SK-N-SH (cell line): Measurements from ENCODE around the gene EDRF1. TPM values are rescaled to one million over a fixed set of nuclear protein-coding genes. Genes with fewer than 3 reads are reported as not detected.

ENCODE experiments used
- CTCF ChIA-PET: fragments of 300-600, 350-600 bp; formaldehyde crosslinking; extraction: SDS; loops from one replicate; lab custom pipeline; 2021; lab: Yijun Ruan, JAX
- POLR2A ChIA-PET: fragments of 350-600 bp; sonication (Branson Sonifier 250); formaldehyde crosslinking; extraction: SDS; loops from one replicate; lab custom pipeline; 2020; ENCODE audit warnings: antibody characterized with exemption, inconsistent platforms; lab: Yijun Ruan, JAX
- DNase-seq: peaks from one replicate; pipeline ENCODE4 v3.0.0; 2012
- H2AFZ ChIP-seq: fragments of 200-600 bp; sonication (generic); 2 replicates; pipeline ENCODE4 v1.8.1; 2016; ENCODE audit warnings: antibody characterized with exemption, mild to moderate bottlenecking, low read depth
- H3F3A ChIP-seq: fragments of 200-600 bp; sonication (generic); replicated peaks from 2 replicates; pipeline ENCODE3; 2016; ENCODE audit warnings: antibody characterized with exemption, mild to moderate bottlenecking; ENCODE audit not compliant: insufficient read depth
- H3K27ac ChIP-seq, 2 experiments: fragments of 200-500 bp in 1 of 2; fragments of 200-600 bp in 1 of 2; sonication (Bioruptor generic) in 1 of 2; sonication (generic), shearing (Covaris generic) in 1 of 2; 2 replicates each; pipeline versions ENCODE4 v1.5.1 to v1.6.1; 2014 to 2016; ENCODE audit warnings: low read depth in 2 of 2, inconsistent platforms in 1 of 2, low read length in 1 of 2, mild to moderate bottlenecking in 1 of 2, mixed read lengths in 1 of 2
- H3K27me3 ChIP-seq: fragments of 200-600 bp; sonication (generic), shearing (Covaris generic); 2 replicates; pipeline ENCODE4 v1.6.1; 2016; ENCODE audit warnings: mixed run types; ENCODE audit not compliant: insufficient read depth
- H3K36me3 ChIP-seq, 2 experiments: fragments of 200-500 bp in 1 of 2; fragments of 200-600 bp in 1 of 2; sonication (Bioruptor generic) in 1 of 2; sonication (generic) in 1 of 2; replicated peaks in 1 of 2; 2 replicates each; pipeline versions ENCODE3 to v1.5.1; 2014 to 2016; ENCODE audit warnings: low read length in 1 of 2, mild to moderate bottlenecking in 1 of 2; ENCODE audit not compliant: insufficient read depth in 2 of 2, control insufficient read depth in 1 of 2
- H3K4me1 ChIP-seq, 2 experiments: fragments of 200-500 bp in 1 of 2; fragments of 200-600 bp in 1 of 2; sonication (Bioruptor generic) in 1 of 2; sonication (generic), shearing (Covaris generic) in 1 of 2; 2 replicates each; pipeline versions ENCODE4 v1.5.1 to v1.6.1; 2014 to 2016; ENCODE audit warnings: low read depth in 1 of 2, low read length in 1 of 2, mixed run types in 1 of 2; ENCODE audit not compliant: insufficient read depth in 2 of 2, control insufficient read depth in 1 of 2
- H3K4me2 ChIP-seq: fragments of 200-600 bp; sonication (generic), shearing (Covaris generic); 2 replicates; pipeline ENCODE4 v1.6.1; 2017; ENCODE audit warnings: mixed run types
- H3K4me3 ChIP-seq, 2 experiments: fragments of 200-500 bp in 1 of 2; fragments of 200-600 bp in 1 of 2; sonication (Bioruptor generic) in 1 of 2; sonication (generic), shearing (Covaris generic) in 1 of 2; 2 replicates each; pipeline versions ENCODE4 v1.5.1 to v1.8.1; 2014 to 2016; ENCODE audit warnings: low read depth in 2 of 2, inconsistent platforms in 1 of 2, low read length in 1 of 2, mild to moderate bottlenecking in 1 of 2, mixed read lengths in 1 of 2, moderate library complexity in 1 of 2
- H3K79me2 ChIP-seq: fragments of 200-600 bp; sonication (generic); 2 replicates; pipeline ENCODE4 v1.8.1; 2017; ENCODE audit warnings: mild to moderate bottlenecking; ENCODE audit not compliant: insufficient read depth
- H3K9ac ChIP-seq: fragments of 200-600 bp; sonication (generic); 2 replicates; pipeline ENCODE4 v1.6.1; 2017; ENCODE audit warnings: mixed run types
- H3K9me2 ChIP-seq: fragments of 200-600 bp; sonication (generic); 2 replicates; pipeline ENCODE4 v1.6.1; 2017; ENCODE audit warnings: mixed run types
- H3K9me3 ChIP-seq: fragments of 200-600 bp; sonication (generic); 2 replicates; pipeline ENCODE4 v1.6.1; 2017; ENCODE audit warnings: mixed run types, mild to moderate bottlenecking, moderate library complexity
- H4K20me1 ChIP-seq: fragments of 200-600 bp; sonication (generic); 2 replicates; pipeline ENCODE4 v1.6.1; 2017; ENCODE audit warnings: mild to moderate bottlenecking, mixed run types; ENCODE audit not compliant: insufficient read depth
- CHD2 ChIP-seq: fragments of 150-350 bp; IDR thresholded peaks from 2 replicates; pipeline ENCODE4 v1.6.1; 2018; ENCODE audit warnings: low read length; ENCODE audit not compliant: partially characterized antibody
- ELF1 ChIP-seq: IDR thresholded peaks from 2 replicates; pipeline ENCODE4 v1.4.0; 2012
- EP300 ChIP-seq, 2 experiments: IDR thresholded peaks; 2 replicates each; pipeline versions ENCODE4 v1.4.0 to v1.6.1; 2012; ENCODE audit warnings: borderline replicate concordance in 1 of 2, low read depth in 1 of 2, low read length in 1 of 2
- GABPA ChIP-seq: IDR thresholded peaks from 2 replicates; pipeline ENCODE4 v1.4.0; 2012; ENCODE audit warnings: low read depth, mild to moderate bottlenecking
- MXI1 ChIP-seq: IDR thresholded peaks from 2 replicates; pipeline ENCODE4 v1.6.1; 2012; ENCODE audit warnings: mild to moderate bottlenecking, low read depth, low read length, improper control_type of control experiment
- NFIC ChIP-seq: IDR thresholded peaks from 2 replicates; pipeline ENCODE4 v1.4.0; 2012; ENCODE audit warnings: borderline replicate concordance
- RCOR1 ChIP-seq: fragments of 150-350 bp; IDR thresholded peaks from 2 replicates; pipeline ENCODE4 v1.6.1; 2017; ENCODE audit warnings: antibody characterized with exemption, low read length
- RXRA ChIP-seq: IDR thresholded peaks from 2 replicates; pipeline ENCODE4 v1.4.0; 2012; ENCODE audit warnings: low read depth, mild to moderate bottlenecking, borderline replicate concordance
- SMC3 ChIP-seq: IDR thresholded peaks from 2 replicates; pipeline ENCODE4 v1.6.1; 2012; ENCODE audit warnings: low read depth, low read length, improper control_type of control experiment
- TCF12 ChIP-seq: IDR thresholded peaks from 2 replicates; pipeline ENCODE4 v1.4.0; 2012
- WGBS: methylation state at CpG from one replicate; pipeline ENCODE4 v1.1.6; 2017; ENCODE audit warnings: low lambda C conversion rate; 5-methylcytosine and 5-hydroxymethylcytosine counted together
- polyA plus RNA-seq, 3 experiments: library from polyadenylated mRNA; depleted of rRNA; stranded (reverse); fragments of >200 nt; gene quantifications; 2 replicates each; pipeline ENCODE4 v1.2.3, GENCODE V29; 2012
- TF ChIP-seq, protein P1 (sequence below): IDR thresholded peaks from 2 replicates; pipeline ENCODE4 v1.4.0; 2012; ENCODE audit warnings: low read depth, borderline replicate concordance
- TF ChIP-seq, protein P2 (sequence below): IDR thresholded peaks from 2 replicates; pipeline ENCODE4; 2012
- TF ChIP-seq, protein P3 (sequence below): IDR thresholded peaks from 2 replicates; pipeline ENCODE4 v1.4.0; 2012; ENCODE audit warnings: low read depth

EDRF1 gene
- polyA plus RNA-seq, 1 of the 3 experiments (the other 2 are of a cell fraction), result 19.2 TPM

DNA sequence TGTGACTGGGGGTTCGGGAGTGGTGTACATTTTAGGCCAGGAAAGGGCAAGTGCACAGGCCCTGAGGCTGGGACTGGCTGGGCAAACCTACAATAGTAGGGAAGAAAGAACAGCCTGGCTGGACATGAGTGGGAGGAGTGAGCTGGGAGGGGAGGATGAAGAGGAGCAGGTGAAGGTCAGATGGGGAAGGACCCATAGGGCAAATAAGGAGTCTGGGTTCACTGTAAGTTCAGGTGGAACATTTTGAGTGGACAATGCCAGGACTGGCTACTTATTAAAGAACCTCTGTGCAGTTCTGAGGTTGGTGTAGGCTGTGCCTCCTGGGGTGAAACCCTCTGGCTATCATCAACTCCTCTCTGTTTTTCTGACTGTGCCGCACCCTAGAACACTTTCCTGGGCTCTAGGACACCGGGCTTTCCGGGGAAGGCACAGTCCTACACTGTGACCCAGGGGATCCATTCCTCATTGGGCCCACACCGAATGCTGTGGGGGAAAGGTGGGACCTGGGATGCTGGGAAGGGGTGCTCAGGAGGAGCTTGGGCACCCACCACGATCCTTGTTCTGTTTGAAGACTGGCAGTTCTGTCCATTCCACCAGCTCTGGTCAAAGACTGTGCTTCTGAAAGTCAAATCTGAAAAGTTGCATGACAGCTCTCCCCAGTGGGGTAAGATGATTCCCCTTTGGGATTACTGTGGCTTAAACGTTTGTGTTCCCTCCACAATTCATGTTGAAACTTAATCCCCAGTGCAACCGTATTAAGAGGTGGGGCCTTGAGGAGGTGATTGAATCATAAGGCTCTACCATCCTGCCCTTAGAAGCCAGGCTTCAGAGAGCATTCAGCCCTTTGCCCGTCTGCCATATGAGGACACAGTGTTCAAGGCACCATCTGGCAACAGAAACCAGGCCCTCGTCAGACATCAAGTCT is 60.2 kb downstream of the EDRF1 start (continued):
- TF ChIP-seq, protein P1, sequence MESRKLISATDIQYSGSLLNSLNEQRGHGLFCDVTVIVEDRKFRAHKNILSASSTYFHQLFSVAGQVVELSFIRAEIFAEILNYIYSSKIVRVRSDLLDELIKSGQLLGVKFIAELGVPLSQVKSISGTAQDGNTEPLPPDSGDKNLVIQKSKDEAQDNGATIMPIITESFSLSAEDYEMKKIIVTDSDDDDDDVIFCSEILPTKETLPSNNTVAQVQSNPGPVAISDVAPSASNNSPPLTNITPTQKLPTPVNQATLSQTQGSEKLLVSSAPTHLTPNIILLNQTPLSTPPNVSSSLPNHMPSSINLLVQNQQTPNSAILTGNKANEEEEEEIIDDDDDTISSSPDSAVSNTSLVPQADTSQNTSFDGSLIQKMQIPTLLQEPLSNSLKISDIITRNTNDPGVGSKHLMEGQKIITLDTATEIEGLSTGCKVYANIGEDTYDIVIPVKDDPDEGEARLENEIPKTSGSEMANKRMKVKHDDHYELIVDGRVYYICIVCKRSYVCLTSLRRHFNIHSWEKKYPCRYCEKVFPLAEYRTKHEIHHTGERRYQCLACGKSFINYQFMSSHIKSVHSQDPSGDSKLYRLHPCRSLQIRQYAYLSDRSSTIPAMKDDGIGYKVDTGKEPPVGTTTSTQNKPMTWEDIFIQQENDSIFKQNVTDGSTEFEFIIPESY, result no peak
- no peak for TF ChIP-seq CHD2

GRCh38 chr10:125781374-125781773 is 61.9 kb downstream of the EDRF1 start:
- no peaks in the 10 kb centered on the region for H4K20me1 ChIP-seq
- H3K4me3 ChIP-seq, result no peak overlapping the region
- no peaks in the 10 kb centered on the region for H3K4me1 ChIP-seq
- H2AFZ ChIP-seq, result no peak overlapping the region
- no peaks in the 10 kb centered on the region for H3K9me3 ChIP-seq
- H3K79me2 ChIP-seq, result no peaks in the 10 kb centered on the region
- CTCF ChIA-PET, result interaction anchor here (1.4 kb wide), 1 partner anchor 11 kb away, joined by 5 read pairs; no protein-coding TSS in a partner anchor
- no peak overlapping the region for H3K27ac ChIP-seq
- H3K4me2 ChIP-seq, result no peak overlapping the region
- no peak overlapping the region for H3K9ac ChIP-seq
- no peak for DNase-seq
- no peaks in the 10 kb centered on the region for H3K27me3 ChIP-seq
- POLR2A ChIA-PET, result no interaction called here
- WGBS, result 82% methylated on average over 8 of the region's 8 CpGs
- H3K36me3 ChIP-seq, result no peaks in the 10 kb centered on the region
- H3K9me2 ChIP-seq, result no peaks in the 10 kb centered on the region
- TF ChIP-seq, protein P2, sequence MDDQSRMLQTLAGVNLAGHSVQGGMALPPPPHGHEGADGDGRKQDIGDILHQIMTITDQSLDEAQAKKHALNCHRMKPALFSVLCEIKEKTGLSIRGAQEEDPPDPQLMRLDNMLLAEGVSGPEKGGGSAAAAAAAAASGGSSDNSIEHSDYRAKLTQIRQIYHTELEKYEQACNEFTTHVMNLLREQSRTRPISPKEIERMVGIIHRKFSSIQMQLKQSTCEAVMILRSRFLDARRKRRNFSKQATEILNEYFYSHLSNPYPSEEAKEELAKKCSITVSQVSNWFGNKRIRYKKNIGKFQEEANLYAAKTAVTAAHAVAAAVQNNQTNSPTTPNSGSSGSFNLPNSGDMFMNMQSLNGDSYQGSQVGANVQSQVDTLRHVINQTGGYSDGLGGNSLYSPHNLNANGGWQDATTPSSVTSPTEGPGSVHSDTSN, result no peak
- TF ChIP-seq ELF1 (no peak), EP300 (IDR thresholded peaks at IDR 0.05; ENCODE audit: borderline replicate concordance in 1 of 2, low read depth in 1 of 2, low read length in 1 of 2) (no peak), MXI1 (no peak), RXRA (no peak), NFIC (no peak), GABPA (no peak), RCOR1 (no peak), TCF12 (no peak), SMC3 (no peak)
- TF ChIP-seq, protein P1, result no peak
- TF ChIP-seq, protein P3, sequence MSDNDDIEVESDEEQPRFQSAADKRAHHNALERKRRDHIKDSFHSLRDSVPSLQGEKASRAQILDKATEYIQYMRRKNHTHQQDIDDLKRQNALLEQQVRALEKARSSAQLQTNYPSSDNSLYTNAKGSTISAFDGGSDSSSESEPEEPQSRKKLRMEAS, result no peak
- no peaks in the 10 kb centered on the region for H3F3A ChIP-seq
